Body of pancreas (tissue), 4 donors: ENCODE results near the gene TRIM71.

Experiments used
- CTCF ChIP-seq, 7 experiments: fragments of 450-650 bp in 4 of 7; fragments of 200-600 bp in 3 of 7; sonication (generic) in 3 of 7; IDR thresholded peaks; one replicate each; pipeline ENCODE4 v1.5.1; 2016 to 2019; ENCODE audit warnings: antibody characterized with exemption in 7 of 7
- POLR2A ChIP-seq, 3 donors: fragments of 450-650 bp; IDR thresholded peaks; one replicate each; pipeline ENCODE4 v1.6.1; 2016; ENCODE audit warnings: antibody characterized with exemption in 3 of 3, mild to moderate bottlenecking in 2 of 3

GRCh38 chr3:32820971-32821685 is 3.3 kb downstream of the TRIM71 start:
- TF ChIP-seq POLR2A (IDR thresholded peaks at IDR 0.05) (no peak), CTCF (IDR thresholded peaks at IDR 0.05) (no peak)
